CD1c-positive myeloid dendritic cell (primary cell): ENCODE measurements around the gene ZC3H12D.

Source experiments
- DNase-seq: peaks from one replicate; pipeline ENCODE4 v3.0.0-alpha.2; 2016; ENCODE audit errors: extremely low spot score

Gene ZC3H12D

DNA sequence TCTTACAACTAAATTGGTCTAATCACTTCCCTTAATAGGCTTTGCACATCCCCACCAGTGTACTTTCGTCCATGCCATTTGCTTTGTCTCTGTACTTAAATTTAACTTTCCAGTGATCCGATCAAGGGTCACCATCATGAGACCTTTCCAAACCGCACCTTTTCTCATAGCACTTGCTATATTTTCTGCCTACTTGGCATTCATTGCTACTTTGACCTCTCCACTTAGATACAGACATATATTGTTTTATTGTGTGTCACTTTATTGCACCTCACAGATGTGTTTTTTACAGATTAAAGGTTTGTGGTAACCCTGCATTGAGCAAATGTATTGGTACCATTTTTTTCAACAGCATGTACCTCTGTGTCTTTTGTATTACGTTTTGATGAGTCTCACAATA lies 70.0 kb downstream of the ZC3H12D start:
- DNase-seq: no peak

DNA sequence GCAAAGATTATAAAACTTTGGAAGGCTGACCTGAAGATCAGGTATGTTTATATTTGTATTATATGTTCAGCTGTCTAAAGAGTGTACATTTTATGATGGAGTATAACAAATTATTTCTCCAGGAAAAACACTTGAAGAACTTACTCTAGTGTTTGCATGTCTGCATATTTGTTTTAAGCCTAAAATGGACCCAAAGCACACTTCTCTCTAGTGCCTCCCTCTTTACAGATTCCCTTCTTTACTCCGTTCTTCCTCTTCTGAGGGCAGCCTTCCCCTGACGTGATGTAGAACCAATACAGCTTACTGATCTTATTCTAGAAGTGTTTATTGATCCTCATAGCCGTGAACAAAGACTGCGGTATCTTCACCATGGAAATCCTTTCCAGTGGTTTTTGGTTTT lies 70.8 kb downstream of the ZC3H12D start:
- no peak for DNase-seq

DNA sequence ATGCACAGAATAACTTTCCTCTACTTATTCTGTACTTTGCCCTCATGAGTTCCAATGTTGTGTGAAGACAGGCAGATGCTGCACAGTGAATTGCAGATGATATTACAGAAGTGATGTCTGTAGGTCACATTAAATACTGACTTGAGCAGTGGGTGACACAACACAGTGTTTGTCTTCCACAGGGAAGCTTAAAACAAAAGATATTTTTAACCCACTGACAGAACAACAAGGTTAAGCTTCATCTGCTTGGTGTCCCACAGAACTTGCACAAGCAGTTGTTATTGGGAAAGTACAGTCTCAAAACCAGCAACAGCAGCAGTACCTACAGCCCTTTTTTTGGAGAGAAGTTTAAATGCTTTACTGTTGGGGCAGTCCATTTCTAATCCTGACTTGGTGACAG lies 74.3 kb downstream of the ZC3H12D start:
- no peak for DNase-seq

DNA sequence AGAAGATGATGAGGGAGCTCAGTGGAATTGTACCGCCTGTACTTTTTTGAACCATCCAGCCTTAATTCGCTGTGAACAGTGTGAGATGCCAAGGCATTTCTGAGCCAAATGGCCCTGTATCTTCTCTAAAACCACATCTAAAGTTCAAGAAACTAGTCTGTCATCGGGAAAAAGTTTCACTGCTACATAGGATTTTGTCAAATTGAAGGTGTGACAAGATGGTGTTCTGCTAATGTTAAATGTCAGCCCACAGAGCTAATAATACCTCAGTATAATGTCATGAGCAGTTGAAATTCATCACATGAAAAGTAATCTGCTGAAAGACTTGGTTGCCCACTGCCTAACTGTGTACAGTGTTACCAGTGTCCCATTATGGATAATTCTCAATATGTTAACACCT lies 75.2 kb downstream of the ZC3H12D start:
- no peak for DNase-seq

DNA sequence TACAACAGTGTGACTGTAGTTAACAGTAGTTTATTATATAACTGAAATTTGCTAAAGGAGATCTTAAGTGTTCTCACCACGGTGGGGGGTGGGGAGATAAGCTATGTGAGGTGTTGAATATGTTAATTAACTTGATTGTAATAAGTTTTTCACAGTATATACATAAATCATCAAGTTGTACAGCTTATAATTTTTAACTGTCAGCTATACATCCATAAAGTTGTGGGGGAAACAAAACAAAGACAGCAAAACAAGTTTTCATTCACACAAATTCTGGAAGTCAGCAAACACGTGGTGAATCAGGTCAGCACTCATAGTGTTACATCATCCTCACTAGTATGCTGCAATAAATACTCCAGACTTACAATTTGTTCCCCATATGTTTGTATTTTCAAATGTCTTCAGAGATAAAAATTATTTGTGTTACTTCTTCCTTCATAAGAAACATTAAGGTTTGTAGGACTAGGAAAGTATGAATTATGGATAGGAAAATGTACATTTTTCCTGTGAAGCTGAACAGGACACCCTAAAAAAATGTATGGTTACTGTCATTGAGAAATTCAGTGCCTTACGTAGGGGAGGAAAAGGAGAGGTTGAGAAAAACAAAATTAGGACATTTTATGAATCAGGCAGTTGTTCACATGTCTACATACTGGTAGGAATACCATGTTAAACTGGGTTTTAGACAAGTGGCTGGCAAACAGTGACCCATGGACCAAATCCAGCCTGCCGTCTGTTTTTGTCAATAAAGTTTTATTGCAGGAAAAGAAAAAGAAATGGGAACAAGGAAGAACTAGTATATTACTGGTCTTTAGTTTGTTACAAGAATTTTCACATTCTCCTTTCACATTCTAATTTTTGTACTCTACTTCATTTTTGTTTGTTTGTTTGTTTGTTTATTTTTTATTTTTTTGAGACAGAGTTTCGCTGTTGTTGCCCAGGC lies 78.7 kb downstream of the ZC3H12D start:
- DNase-seq: peak; percentile 67

DNA sequence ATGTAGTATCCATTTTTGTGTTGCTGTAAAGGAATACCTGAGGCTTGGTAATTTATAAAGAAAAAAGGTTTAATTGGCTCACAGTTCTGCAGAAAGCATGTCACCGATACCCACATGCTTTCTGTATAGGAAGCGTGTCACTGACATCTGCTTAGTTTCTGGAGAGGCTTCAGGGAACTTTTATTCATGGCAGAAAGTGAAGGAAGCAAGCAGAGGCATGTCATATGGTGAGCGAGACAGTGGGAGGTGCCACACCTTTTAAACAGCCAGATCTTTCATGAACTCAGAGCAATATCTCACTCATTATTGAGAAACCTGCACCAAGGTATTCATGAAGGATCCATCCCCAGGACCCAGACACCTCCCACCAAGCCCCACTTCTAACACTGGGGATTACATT lies 81.3 kb downstream of the ZC3H12D start:
- DNase-seq: no peak

DNA sequence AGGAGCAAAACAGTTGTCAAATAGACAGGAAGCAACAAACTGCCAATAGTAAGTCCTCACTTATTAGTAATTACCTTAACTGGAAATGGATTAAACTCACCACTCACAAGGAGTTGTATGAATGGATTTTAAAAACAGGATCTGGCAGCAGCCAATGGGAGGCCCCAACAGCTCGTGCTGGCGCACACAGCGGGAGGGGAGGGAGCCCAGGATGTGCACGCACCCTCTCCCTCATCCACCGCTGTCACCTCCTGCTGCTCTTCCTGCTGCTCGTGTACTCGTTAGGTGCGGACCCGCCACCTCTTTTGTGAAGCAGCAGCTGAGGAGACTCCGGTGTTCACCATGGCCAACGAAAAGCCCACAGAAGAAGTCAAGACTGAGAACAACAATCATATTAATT lies 84.8 kb downstream of the ZC3H12D start, which contains the start of gene SUMO4:
SUMO4 (plus strand) TSS at position 213 of the 400 bp plus-strand sequence; CDS start at position 343, 130 bp downstream.
- no peak for DNase-seq

DNA sequence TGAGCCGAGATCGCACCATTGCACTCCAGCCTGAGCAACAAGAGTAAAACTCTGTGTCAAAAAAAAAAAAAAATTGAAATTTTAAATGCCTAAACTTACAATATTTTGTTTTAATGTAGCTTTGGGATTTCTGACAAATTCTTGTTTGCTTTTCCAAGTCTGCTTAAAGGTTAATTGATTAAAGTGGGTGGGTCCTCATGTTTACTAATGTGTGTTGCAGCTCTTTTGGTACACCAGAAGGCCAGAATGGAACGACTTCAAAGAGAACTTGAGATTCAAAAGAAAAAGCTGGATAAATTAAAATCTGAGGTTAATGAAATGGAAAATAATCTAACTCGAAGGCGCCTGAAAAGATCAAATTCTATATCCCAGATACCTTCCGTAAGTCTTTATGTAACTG lies 87.4 kb downstream of the ZC3H12D start:
- no peak for DNase-seq
